Upper lobe of left lung (tissue), 4 donors: ENCODE data around the gene SYF2.
"Not testable (repeated sequence)": the region's sequence is repeated elsewhere in the genome, so short reads cannot be mapped to it uniquely, and the experiment has no call there.

ENCODE experiments used
- CTCF ChIP-seq, 6 experiments: fragments of 450-650 bp in 4 of 6; fragments of 200-600 bp in 2 of 6; sonication (generic) in 2 of 6; IDR thresholded peaks; one replicate each; pipeline ENCODE4 v1.5.1; 2016 to 2019; ENCODE audit warnings: antibody characterized with exemption in 6 of 6
- POLR2AphosphoS5 ChIP-seq, 2 donors: sonication (generic); formaldehyde crosslinking; IDR thresholded peaks; one replicate each; pipeline ENCODE4 v1.5.1; 2017; ENCODE audit warnings: antibody characterized with exemption in 2 of 2

GRCh38 chr1:25187904-25188303 lies 44.4 kb downstream of the SYF2 start:
- TF ChIP-seq CTCF, POLR2AphosphoS5 (IDR thresholded peaks at IDR 0.05): not testable (repeated sequence)
